GM23338 (cell line): ENCODE data around the gene FAF1. TPM values are rescaled to one million over a fixed set of nuclear protein-coding genes. Genes with fewer than 3 reads are reported as not detected.

ENCODE experiments used
- ATAC-seq: fragments of 200-7000 bp; cut with Tn5 transposase; 3 replicates; pipeline ENCODE4 v1.9.1; 2020
- DNase-seq: peaks from one replicate; pipeline ENCODE4 v3.0.0-alpha.2; 2015; ENCODE audit warnings: low spot score
- H2AFZ ChIP-seq: fragments of 200-600 bp; sonication (generic); 2 replicates; pipeline ENCODE4 v1.8.0; 2016; ENCODE audit warnings: antibody characterized with exemption, mild to moderate bottlenecking, moderate library complexity
- H3F3A ChIP-seq: fragments of 200-600 bp; sonication (generic); replicated peaks from 2 replicates; pipeline ENCODE4 v1.8.0; 2017; ENCODE audit warnings: antibody characterized with exemption, mixed run types, low read depth
- H3K27ac ChIP-seq: fragments of 200-600 bp; sonication (generic); 2 replicates; pipeline ENCODE4 v1.6.1; 2016; ENCODE audit warnings: low read depth
- H3K27me3 ChIP-seq: fragments of 200-600 bp; sonication (generic); 2 replicates; pipeline ENCODE4 v1.8.0; 2016; ENCODE audit warnings: mild to moderate bottlenecking, mixed run types, moderate library complexity; ENCODE audit not compliant: insufficient read depth
- H3K36me3 ChIP-seq: fragments of 200-600 bp; sonication (generic); 2 replicates; pipeline ENCODE4 v1.8.0; 2016; ENCODE audit warnings: mild to moderate bottlenecking; ENCODE audit not compliant: insufficient read depth
- H3K4me1 ChIP-seq: fragments of 200-600 bp; sonication (generic); 2 replicates; pipeline ENCODE4 v1.8.0; 2016; ENCODE audit warnings: mild to moderate bottlenecking, moderate library complexity; ENCODE audit not compliant: insufficient read depth
- H3K4me2 ChIP-seq: fragments of 200-600 bp; sonication (generic); 2 replicates; pipeline ENCODE4 v1.7.1; 2017; ENCODE audit warnings: mixed run types
- H3K4me3 ChIP-seq: fragments of 200-600 bp; sonication (generic); 2 replicates; pipeline ENCODE4 v1.6.1; 2016; ENCODE audit warnings: mixed run types
- H3K79me2 ChIP-seq: fragments of 200-600 bp; sonication (generic); replicated peaks from 2 replicates; pipeline ENCODE4 v1.8.0; 2017; ENCODE audit warnings: mild to moderate bottlenecking; ENCODE audit not compliant: insufficient read depth
- H3K9me2 ChIP-seq: fragments of 200-600 bp; sonication (generic); 2 replicates; pipeline ENCODE4 v1.8.0; 2017; ENCODE audit not compliant: insufficient read depth
- H4K20me1 ChIP-seq: fragments of 200-600 bp; sonication (generic); replicated peaks from 2 replicates; pipeline ENCODE4 v1.8.0; 2017; ENCODE audit warnings: mild to moderate bottlenecking; ENCODE audit not compliant: insufficient read depth
- H3K27ac Mint-ChIP-seq: 2 replicates; pipeline ENCODE4 v1.8.0; 2020; ENCODE audit warnings: inconsistent platforms, mild to moderate bottlenecking, moderate library complexity, mixed read lengths
- H3K27me3 Mint-ChIP-seq: 3 replicates; pipeline ENCODE4 v1.8.0; 2022; ENCODE audit warnings: low read depth, mild to moderate bottlenecking, moderate library complexity, mixed read lengths, inconsistent platforms; ENCODE audit not compliant: insufficient read depth, poor library complexity
- H3K36me3 Mint-ChIP-seq: 3 replicates; pipeline ENCODE4 v1.8.0; 2021; ENCODE audit warnings: low read depth, mild to moderate bottlenecking, inconsistent platforms, moderate library complexity, mixed read lengths
- H3K4me1 Mint-ChIP-seq: 3 replicates; pipeline ENCODE4 v1.8.0; 2020; ENCODE audit warnings: mild to moderate bottlenecking, inconsistent platforms, mixed read lengths
- H3K4me3 Mint-ChIP-seq: 3 replicates; pipeline ENCODE4 v1.8.0; 2021; ENCODE audit warnings: moderate library complexity, mild to moderate bottlenecking, inconsistent platforms, mixed read lengths
- H3K9me3 Mint-ChIP-seq: 3 replicates; pipeline ENCODE4 v1.8.0; 2020; ENCODE audit warnings: moderate library complexity, mild to moderate bottlenecking, inconsistent platforms, mixed read lengths
- CREB1 ChIP-seq: fragments of 250-450 bp; sonication (Bioruptor Pico); IDR thresholded peaks from 2 replicates; pipeline ENCODE4 v1.5.0; 2020; ENCODE audit warnings: low read depth, mild to moderate bottlenecking, moderate library complexity
- CTCF ChIP-seq, 2 experiments: fragments of 200-600 bp in 1 of 2; sonication (generic) in 1 of 2; conservative IDR thresholded peaks; 2 replicates each; pipeline versions ENCODE4 v1.5.1 to v1.6.1; 2016 to 2017; ENCODE audit warnings: antibody characterized with exemption in 2 of 2, low read depth in 2 of 2, mild to moderate bottlenecking in 2 of 2, moderate library complexity in 1 of 2
- ETS1 ChIP-seq: IDR thresholded peaks from 2 replicates; pipeline ENCODE4 v1.6.1; 2016; ENCODE audit warnings: antibody characterized with exemption
- EZH2 ChIP-seq: fragments of 200-600 bp; sonication (generic); IDR thresholded peaks from one replicate; pipeline ENCODE4 v1.8.0; 2017; ENCODE audit warnings: antibody characterized with exemption, mild to moderate bottlenecking, low read depth; ENCODE audit not compliant: unreplicated experiment
- EZH2phosphoT487 ChIP-seq: fragments of 200-600 bp; sonication (generic); IDR thresholded peaks from one replicate; pipeline ENCODE4 v1.8.1; 2018; ENCODE audit warnings: antibody characterized with exemption; ENCODE audit not compliant: unreplicated experiment
- JUNB ChIP-seq: IDR thresholded peaks from one replicate; pipeline ENCODE4 v1.6.1; 2016; ENCODE audit warnings: antibody characterized with exemption; ENCODE audit not compliant: unreplicated experiment
- NANOG ChIP-seq: IDR thresholded peaks from 2 replicates; pipeline ENCODE4 v1.6.1; 2016; ENCODE audit warnings: antibody characterized with exemption, borderline replicate concordance
- POLR2AphosphoS5 ChIP-seq: IDR thresholded peaks from 2 replicates; pipeline ENCODE4 v1.6.1; 2016; ENCODE audit warnings: antibody characterized with exemption, low read depth
- REST ChIP-seq: IDR thresholded peaks from one replicate; pipeline ENCODE4 v1.6.1; 2018; ENCODE audit warnings: antibody characterized with exemption; ENCODE audit not compliant: unreplicated experiment
- STAT1 ChIP-seq: IDR thresholded peaks from one replicate; pipeline ENCODE4 v1.6.1; 2016; ENCODE audit warnings: antibody characterized with exemption; ENCODE audit not compliant: unreplicated experiment
- ZNF114 ChIP-seq: fragments of 250-450 bp; sonication (Bioruptor Pico); IDR thresholded peaks from 2 replicates; pipeline ENCODE4 v1.5.0; 2020; ENCODE audit warnings: mild to moderate bottlenecking, moderate library complexity
- ZNF331 ChIP-seq: fragments of 250-450 bp; sonication (Bioruptor Pico); IDR thresholded peaks from 2 replicates; pipeline ENCODE4 v1.5.0; 2020; ENCODE audit warnings: low read depth, mild to moderate bottlenecking, moderate library complexity
- ZNF462 ChIP-seq: fragments of 250-450 bp; sonication (Bioruptor Pico); IDR thresholded peaks from 2 replicates; pipeline ENCODE4 v1.5.0; 2020; ENCODE audit warnings: mild to moderate bottlenecking, moderate library complexity
- polyA plus RNA-seq: library from polyadenylated mRNA; unstranded; fragments of >200 nt; fragmentation: Nextera tagmentation; extraction: Ambion mirVana; gene quantifications from 2 replicates; pipeline ENCODE4 v1.2.1, GENCODE V29; 2016
- total RNA-seq: library from RNA; depleted of rRNA; stranded (reverse); fragments of >200 nt; shearing (Covaris generic); gene quantifications from 2 replicates; pipeline ENCODE4 v1.2.3, GENCODE V29; 2014

Gene FAF1
- total and polyA plus RNA-seq, 2 experiments from 2014 or later: 24.1 to 53.2 TPM

GRCh38 chr1:50893466-50893865 lies 66.6 kb downstream of the FAF1 start:
- no peaks in the 10 kb centered on the region for H3K9me2 ChIP-seq
- TF ChIP-seq NANOG (no peak), ETS1 (no peak), ZNF114 (CRISPR knock-in tag) (no peak), ZNF331 (CRISPR knock-in tag) (no peak), EZH2phosphoT487 (no peak), ZNF462 (no peak), JUNB (no peak), STAT1 (no peak), REST (no peak), POLR2AphosphoS5 (no peak), CTCF (conservative IDR thresholded peaks at IDR 0.05; ENCODE audit: low read depth in 2 of 2) (no peak), CREB1 (CRISPR knock-in tag) (no peak), EZH2 (no peak)
- H3K27ac ChIP-seq: no peak overlapping the region
- H3K4me3 Mint-ChIP-seq: no peak overlapping the region
- H3K27me3 ChIP-seq: no peaks in the 10 kb centered on the region
- ATAC-seq (no peak), DNase-seq (no peak)
- H3K27me3 Mint-ChIP-seq: peaks cover 2% of the 10 kb centered on the region
- H4K20me1 ChIP-seq: no peaks in the 10 kb centered on the region
- H3K27ac Mint-ChIP-seq: no peak overlapping the region
- peaks cover 6% of the 10 kb centered on the region; the same call in 1 of the 2 replicates for H3K36me3 ChIP-seq
- H3K9me3 Mint-ChIP-seq: peaks cover 38% of the 10 kb centered on the region
- no peak overlapping the region for H3K4me3 ChIP-seq
- peaks cover 39% of the 10 kb centered on the region for H3K36me3 Mint-ChIP-seq
- no peaks in the 10 kb centered on the region for H3K4me1 Mint-ChIP-seq
- H2AFZ ChIP-seq: no peak overlapping the region
- H3K4me1 ChIP-seq: no peaks in the 10 kb centered on the region
- H3K79me2 ChIP-seq: peaks cover 58% of the 10 kb centered on the region
- no peak overlapping the region for H3K4me2 ChIP-seq
- H3F3A ChIP-seq: no peaks in the 10 kb centered on the region
